IPS-11a (cell line): ENCODE data around the gene PAQR8.

Experiments
- H3K4me3 ChIP-seq: one replicate; pipeline ENCODE4 v1.5.1; 2013; ENCODE audit warnings: low read depth, low read length, control low read depth

The PAQR8 gene, protein sequence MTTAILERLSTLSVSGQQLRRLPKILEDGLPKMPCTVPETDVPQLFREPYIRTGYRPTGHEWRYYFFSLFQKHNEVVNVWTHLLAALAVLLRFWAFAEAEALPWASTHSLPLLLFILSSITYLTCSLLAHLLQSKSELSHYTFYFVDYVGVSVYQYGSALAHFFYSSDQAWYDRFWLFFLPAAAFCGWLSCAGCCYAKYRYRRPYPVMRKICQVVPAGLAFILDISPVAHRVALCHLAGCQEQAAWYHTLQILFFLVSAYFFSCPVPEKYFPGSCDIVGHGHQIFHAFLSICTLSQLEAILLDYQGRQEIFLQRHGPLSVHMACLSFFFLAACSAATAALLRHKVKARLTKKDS

DNA sequence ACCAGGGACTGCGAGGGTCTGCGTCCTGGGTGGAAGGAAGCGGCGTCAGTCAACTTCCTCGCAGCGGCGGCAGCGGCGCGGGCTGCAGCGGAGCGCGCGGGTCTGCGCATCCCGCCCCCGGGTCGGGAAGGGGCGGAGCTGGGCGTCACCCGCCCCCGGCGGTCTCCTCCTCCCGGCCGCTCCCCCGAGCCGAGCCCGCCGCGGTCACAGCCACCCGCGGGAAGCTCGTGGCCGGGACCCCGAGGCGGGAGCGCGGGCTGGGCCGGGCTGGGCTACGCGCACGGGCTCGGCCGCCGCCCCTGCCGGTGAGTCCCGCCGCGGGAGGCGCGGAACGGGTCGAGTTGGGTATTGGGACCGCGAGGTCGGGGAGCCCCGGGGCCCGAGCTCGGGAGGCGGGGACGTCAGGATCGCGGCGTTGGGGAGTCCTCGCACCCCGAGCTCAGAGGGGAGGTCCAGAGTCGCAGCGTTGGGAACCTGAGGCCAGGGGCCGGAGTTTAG lies at the start of gene PAQR8:
Gene PAQR8 (plus strand): TSS at position 207 of the 498 bp plus-strand sequence. CDS start 41,063 bp downstream, outside the sequence.
- H3K4me3 ChIP-seq: peak within 1 kb of the TSS; percentile 68

- no peak overlapping the region for H3K4me3 ChIP-seq
Measured at GRCh38 chr6:52312461-52312860, 49.5 kb upstream of the PAQR8 start.

- no peak overlapping the region for H3K4me3 ChIP-seq
Measured at GRCh38 chr6:52314752-52315151, 47.2 kb upstream of the PAQR8 start.

- no peak overlapping the region for H3K4me3 ChIP-seq
Measured at GRCh38 chr6:52317211-52317610, 44.7 kb upstream of the PAQR8 start.

- H3K4me3 ChIP-seq: no peak overlapping the region
Measured at GRCh38 chr6:52317841-52318581, 43.9 kb upstream of the PAQR8 start.

DNA sequence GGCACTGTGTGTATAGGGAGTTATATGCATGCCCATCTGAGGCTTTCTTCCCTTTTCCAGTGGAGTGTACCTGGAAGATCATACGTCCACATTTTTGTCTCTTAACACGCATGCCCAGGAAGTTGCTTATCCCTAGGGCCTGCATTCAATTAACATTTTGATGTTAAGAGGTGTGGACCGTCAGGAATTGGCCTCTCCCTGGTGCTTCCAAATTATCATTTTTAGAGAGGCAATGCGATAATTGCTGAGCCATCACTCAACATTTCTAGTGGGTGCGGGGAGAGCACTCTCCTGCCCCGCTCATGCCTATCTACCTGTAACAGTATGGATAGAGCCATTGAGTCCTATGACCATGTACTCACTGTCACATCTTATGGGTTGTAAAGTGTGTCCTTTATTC lies 37.8 kb upstream of the PAQR8 start:
- no peak overlapping the region for H3K4me3 ChIP-seq

GRCh38 chr6:52325695-52326471 lies 36.1 kb upstream of the PAQR8 start:
- no peak overlapping the region for H3K4me3 ChIP-seq

GRCh38 chr6:52326540-52327364 lies 35.2 kb upstream of the PAQR8 start:
- H3K4me3 ChIP-seq: no peak overlapping the region

GRCh38 chr6:52328303-52328662 lies 33.7 kb upstream of the PAQR8 start:
- no peak overlapping the region for H3K4me3 ChIP-seq

DNA sequence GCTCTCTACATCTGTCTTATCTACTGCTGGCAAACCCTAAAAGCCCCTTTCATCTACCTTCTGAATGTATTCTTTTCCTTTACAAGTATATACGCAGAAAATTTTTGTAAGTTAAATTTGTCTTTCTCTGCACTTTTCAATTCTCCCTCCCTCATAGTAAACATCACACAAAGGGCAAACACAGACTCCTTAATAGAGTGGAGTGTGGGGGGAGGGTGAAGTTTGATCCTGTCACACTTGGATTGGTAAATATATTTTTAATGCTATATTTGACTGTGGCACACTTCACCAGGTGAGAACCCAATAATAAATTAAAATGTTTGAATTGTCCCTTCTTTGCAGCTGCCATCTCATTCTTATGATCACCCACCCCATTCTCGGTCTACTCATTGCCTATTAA lies 33.2 kb upstream of the PAQR8 start:
- no peak overlapping the region for H3K4me3 ChIP-seq

DNA sequence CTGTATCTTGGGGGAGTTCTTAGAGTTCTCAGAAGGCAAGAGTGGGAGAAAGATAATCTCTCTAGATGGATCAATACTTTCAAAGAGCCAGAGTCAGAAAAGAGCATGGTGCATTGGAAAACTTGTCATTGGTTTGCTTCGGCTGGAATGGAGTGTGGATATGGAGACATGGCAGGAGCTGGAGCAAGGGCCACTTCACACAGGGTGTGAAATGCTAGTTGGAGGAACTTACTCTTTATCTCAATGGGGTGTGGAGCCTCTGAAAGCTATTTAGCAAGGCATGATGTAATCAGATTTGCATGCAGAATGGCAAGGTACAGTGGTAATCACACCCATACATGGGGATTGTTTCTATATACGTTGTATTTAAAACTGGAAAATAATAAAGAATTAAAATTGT lies 31.5 kb upstream of the PAQR8 start:
- H3K4me3 ChIP-seq: no peak overlapping the region

DNA sequence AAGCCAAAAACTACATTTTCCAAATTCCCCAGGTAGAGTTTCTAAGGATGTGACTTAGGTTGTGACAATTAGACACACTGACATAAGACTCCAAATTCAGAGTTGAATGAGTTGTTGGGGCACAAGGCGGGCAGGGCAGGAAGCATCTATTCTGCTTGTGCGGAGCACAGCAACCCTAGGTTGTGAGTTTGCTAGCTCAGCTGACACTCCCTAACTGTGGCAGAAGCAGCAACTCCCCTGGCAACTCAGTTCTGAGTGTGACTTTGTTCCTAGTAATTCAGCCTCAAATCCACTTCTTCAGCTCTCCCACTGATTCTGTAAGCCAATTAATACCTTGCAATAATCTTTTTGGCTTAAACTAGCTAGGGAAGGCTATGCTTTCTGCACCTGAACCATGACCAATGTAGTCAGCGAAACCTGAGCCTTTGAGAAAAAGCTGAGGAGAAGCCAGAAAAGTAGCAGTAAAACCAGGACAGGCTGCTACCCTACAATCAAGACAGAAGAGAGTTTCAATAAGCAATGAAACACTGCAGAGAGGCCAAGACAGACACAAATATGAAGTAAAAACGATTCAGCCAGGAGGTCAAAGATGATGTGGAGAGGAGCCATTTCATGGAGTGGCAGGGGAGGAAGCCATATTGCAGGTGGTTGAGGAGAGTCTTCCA lies 30.0 kb upstream of the PAQR8 start:
- H3K4me3 ChIP-seq: no peak overlapping the region

DNA sequence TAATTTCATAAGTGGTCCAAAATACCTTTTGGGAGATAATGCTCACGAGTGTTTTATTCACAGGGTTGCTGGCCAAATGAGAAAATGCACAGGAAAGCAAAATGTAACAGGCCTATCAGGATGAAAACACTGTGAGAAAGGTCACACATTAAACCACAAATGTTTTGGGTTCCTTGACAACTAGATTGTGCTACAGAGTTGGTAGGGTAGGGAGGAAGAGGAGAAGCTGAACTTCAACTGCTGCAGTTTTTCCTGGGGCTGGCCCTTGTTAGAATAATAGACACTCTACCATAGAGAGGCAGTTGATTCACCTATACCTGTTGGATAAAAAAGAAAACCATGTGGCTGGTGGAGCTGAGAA lies 28.1 kb upstream of the PAQR8 start:
- no peak overlapping the region for H3K4me3 ChIP-seq

GRCh38 chr6:52335576-52335975 lies 26.4 kb upstream of the PAQR8 start:
- no peak overlapping the region for H3K4me3 ChIP-seq

DNA sequence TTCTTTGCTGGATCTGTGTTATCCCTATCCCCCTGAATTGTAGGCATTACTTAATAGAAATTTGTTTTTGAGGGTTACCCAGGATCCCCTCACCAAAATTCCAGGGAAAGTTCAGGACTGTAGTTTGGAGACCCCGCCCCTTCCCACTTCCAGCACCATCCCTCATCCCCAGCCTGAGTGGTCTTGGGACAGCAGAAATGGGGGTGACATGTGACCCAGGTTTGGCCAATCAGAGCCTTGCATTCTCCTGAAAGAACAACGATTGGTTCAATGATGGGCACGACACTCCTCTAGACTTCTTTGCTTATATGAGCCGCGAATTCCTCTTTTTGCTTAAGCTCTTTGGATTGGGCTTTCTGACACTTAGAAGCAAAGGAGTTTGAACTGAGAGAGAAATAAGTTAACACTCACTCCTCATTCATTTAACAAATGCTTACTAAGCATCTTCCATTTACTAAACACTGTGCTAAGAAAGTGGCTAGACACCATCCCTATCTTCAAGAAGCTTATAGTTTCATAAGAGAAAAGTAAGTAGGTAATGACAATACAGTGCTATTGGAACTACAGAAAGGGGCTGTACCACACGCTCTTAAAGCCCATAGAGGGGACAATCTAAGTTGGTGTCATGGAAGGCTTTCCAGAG lies 24.9 kb upstream of the PAQR8 start:
- H3K4me3 ChIP-seq: no peak overlapping the region

GRCh38 chr6:52337633-52338290 lies 24.2 kb upstream of the PAQR8 start:
- no peak overlapping the region for H3K4me3 ChIP-seq

- H3K4me3 ChIP-seq: no peak overlapping the region
Measured at GRCh38 chr6:52340603-52340880, 21.4 kb upstream of the PAQR8 start.

DNA sequence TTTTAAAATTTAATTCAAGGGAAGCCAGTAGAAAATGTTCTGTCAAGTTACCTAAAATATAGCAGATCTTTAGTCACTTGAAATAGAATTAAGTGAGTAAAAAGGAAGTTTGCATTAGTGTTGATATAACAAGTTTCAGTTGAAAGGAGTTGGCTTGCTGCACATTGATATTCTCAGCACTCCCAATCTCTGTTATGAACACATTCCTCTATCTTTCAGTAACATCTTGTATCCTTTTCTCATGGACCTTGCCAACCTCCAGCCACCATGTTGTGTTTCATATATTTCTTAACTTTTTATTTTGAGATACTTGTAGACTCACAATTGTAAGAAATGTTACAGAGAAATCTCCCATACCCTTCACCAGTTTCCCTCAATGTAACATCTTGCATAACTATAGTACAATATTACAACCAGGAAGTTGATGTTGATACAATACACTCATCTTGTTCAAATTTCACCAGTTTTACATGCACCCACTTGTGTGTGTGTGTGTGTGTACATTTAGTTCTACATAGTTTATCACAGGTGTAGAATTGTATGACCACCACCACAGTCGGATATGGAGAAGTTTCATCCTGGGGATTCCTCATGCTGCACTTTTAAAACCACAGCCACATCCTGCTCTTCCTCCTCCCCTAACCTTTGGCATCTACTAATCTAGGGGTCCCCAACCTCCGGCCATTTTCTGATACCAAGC lies 20.2 kb upstream of the PAQR8 start:
- H3K4me3 ChIP-seq: no peak overlapping the region

GRCh38 chr6:52345311-52345710 lies 16.6 kb upstream of the PAQR8 start:
- H3K4me3 ChIP-seq: no peak overlapping the region
